Endothelial cell (in vitro differentiated cells): ENCODE data around the gene AKAP13. TPM values are rescaled to one million over a fixed set of nuclear protein-coding genes. Genes with fewer than 3 reads are reported as not detected.

Source experiments
- DNase-seq: peaks from one replicate; pipeline ENCODE4 v3.0.0; 2021; ENCODE audit warnings: low spot score
- H3K27ac Mint-ChIP-seq: one replicate; pipeline ENCODE4 v1.8.0; 2021; ENCODE audit warnings: mixed read lengths, inconsistent platforms; ENCODE audit not compliant: unreplicated experiment
- H3K27me3 Mint-ChIP-seq: one replicate; pipeline ENCODE4 v1.8.0; 2021; ENCODE audit warnings: mild to moderate bottlenecking, moderate library complexity, mixed read lengths, inconsistent platforms; ENCODE audit not compliant: unreplicated experiment
- H3K36me3 Mint-ChIP-seq: one replicate; pipeline ENCODE4 v1.8.0; 2021; ENCODE audit warnings: mild to moderate bottlenecking, low read depth, mixed read lengths, inconsistent platforms; ENCODE audit not compliant: unreplicated experiment
- H3K4me1 Mint-ChIP-seq: one replicate; pipeline ENCODE4 v1.8.0; 2021; ENCODE audit warnings: mild to moderate bottlenecking, mixed read lengths, inconsistent platforms; ENCODE audit not compliant: unreplicated experiment
- H3K4me3 Mint-ChIP-seq: one replicate; pipeline ENCODE4 v1.8.0; 2021; ENCODE audit warnings: mild to moderate bottlenecking, mixed read lengths, inconsistent platforms; ENCODE audit not compliant: unreplicated experiment
- H3K9me3 Mint-ChIP-seq: one replicate; pipeline ENCODE4 v1.8.0; 2021; ENCODE audit warnings: mixed read lengths, inconsistent platforms; ENCODE audit not compliant: unreplicated experiment
- total RNA-seq: library from RNA; stranded (reverse); fragmentation: NEBNext Ultra II Directional; extraction: Animal tissue kit (Norgen Biotek cat#: 25700); gene quantifications from one replicate; pipeline ENCODE4 v1.2.1, GENCODE V29; 2021; ENCODE audit not compliant: unreplicated experiment
- TF ChIP-seq, protein P1 (sequence below): fragments of 200-600 bp; sonication (generic); IDR thresholded peaks from one replicate; pipeline ENCODE4 v1.5.0; 2021; ENCODE audit warnings: antibody characterized with exemption; ENCODE audit not compliant: unreplicated experiment

The AKAP13 gene
- total RNA-seq, 1 donor from 2014 or later = 249 TPM

DNA sequence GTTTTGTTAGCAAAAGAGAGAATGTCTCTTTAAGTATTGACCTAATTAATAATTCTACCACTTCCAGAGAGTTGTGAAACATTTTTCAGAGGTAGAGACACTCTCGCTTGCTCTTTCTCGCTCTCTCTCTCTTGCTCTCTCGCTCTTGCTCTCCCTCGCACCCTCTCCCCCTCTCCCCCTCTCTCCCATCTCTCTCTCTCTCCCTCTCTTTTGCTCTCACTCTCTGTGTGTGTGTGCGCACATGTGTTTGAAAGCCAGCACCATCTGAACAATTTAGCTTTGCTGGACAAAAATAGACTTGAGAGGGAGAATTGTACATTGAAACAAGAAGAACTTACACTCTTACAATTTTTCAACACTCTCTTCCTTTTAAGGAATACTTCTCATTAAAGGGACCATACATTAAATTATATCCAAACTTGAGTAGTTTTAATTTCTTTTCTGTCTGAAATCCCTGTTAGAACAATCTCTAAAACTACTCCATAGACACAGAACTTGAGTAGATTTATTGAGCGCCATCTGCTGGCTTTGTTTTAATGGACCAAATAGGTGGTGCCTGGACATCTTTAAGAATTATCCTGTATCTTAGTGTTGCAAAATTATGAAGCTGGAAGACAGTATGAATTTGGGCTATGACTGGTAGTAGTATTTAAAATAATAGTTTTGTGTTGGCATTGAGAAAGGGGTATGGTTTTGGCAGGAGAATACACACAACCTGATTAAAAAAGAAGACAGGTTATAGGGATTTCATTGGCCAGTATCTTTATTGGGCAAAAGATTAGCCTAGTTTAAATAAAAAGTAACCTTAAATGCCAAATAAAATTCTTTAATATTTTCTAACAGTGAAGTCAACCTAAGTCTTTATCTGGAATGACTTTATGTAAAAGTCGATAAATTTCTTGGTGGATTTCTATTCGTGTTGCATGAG is 124.6 kb downstream of the AKAP13 start:
- Mint-ChIP-seq H3K36me3 (no peaks in the 10 kb centered on the region), H3K4me1 (peaks cover 43% of the 10 kb centered on the region), H3K4me3 (no peak overlapping the region), H3K9me3 (no peaks in the 10 kb centered on the region), H3K27ac (no peak overlapping the region), H3K27me3 (no peaks in the 10 kb centered on the region)
- peak; percentile 50 for DNase-seq
- TF ChIP-seq, protein P1, sequence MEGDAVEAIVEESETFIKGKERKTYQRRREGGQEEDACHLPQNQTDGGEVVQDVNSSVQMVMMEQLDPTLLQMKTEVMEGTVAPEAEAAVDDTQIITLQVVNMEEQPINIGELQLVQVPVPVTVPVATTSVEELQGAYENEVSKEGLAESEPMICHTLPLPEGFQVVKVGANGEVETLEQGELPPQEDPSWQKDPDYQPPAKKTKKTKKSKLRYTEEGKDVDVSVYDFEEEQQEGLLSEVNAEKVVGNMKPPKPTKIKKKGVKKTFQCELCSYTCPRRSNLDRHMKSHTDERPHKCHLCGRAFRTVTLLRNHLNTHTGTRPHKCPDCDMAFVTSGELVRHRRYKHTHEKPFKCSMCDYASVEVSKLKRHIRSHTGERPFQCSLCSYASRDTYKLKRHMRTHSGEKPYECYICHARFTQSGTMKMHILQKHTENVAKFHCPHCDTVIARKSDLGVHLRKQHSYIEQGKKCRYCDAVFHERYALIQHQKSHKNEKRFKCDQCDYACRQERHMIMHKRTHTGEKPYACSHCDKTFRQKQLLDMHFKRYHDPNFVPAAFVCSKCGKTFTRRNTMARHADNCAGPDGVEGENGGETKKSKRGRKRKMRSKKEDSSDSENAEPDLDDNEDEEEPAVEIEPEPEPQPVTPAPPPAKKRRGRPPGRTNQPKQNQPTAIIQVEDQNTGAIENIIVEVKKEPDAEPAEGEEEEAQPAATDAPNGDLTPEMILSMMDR = peak; percentile 48

DNA sequence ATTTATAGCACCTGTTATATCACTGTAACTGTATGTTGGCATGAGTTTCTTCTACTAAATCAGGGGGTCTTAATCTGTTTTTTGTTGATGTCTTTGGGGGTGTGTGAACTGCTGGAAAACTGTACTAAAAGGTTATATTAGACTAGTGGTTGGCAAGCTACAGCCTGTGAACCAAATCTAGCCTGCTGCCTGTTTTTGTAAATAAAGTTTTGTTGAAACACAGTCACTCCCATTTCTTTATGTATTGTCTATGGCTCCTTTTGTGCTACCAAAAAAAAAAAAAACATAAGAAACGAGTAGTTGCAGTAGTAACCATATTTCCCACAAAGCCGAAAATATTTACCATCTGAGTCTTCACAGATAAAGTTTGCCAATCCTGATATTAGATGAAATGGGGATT is 126.7 kb downstream of the AKAP13 start:
- H3K36me3 Mint-ChIP-seq = peaks cover under 1% of the 10 kb centered on the region
- TF ChIP-seq, protein P1 = no peak
- no peak overlapping the region for H3K4me3 Mint-ChIP-seq
- no peaks in the 10 kb centered on the region for H3K9me3 Mint-ChIP-seq
- no peak for DNase-seq
- peak overlapping the region; percentile 30 for H3K27ac Mint-ChIP-seq
- H3K27me3 Mint-ChIP-seq = peaks cover under 1% of the 10 kb centered on the region
- H3K4me1 Mint-ChIP-seq = peaks cover 26% of the 10 kb centered on the region

DNA sequence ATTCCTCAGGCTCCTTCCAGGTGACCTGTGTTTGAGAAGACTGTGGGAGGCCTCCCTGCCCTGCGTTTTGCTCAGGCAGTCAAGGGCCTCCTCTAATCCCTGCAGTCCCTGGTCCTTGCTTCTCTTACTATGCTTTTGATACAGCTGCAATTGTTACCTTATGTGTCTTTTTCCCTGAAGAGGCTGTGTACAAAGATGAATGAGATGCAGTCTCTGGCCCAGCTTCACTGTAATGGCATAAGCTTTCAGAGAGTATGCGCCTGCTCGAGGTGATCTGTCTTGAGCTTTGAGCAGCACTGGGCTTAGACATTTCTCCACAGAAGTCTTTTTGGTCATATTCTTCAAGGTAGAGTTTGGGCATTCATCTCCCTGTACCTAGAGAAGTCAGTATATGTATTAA is 129.6 kb downstream of the AKAP13 start:
- Mint-ChIP-seq H3K4me3 (no peak overlapping the region), H3K4me1 (peaks cover 12% of the 10 kb centered on the region), H3K27ac (no peak overlapping the region), H3K27me3 (peaks cover 3% of the 10 kb centered on the region), H3K36me3 (peaks cover 6% of the 10 kb centered on the region), H3K9me3 (no peaks in the 10 kb centered on the region)
- TF ChIP-seq, protein P1 = no peak
- no peak for DNase-seq

DNA sequence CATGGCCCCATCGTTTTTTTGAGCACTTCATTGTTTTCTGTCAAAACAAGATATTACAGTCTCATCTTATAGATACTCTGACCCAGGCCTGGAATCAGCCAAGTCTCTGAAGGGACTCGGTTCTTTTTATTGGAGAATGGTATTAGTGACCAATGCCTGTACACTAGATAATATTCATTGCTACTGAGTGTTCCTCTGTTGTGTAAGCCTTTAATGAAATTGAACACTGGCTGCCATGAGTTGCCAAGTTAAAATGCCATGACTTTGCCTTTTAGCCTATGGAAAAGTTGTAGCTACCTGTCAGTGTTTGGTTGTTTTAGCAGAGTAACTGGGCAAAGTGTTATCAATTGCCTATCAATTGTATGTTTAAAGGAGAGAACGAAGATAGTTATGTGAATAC is 134.0 kb downstream of the AKAP13 start:
- Mint-ChIP-seq H3K4me3 (no peak overlapping the region), H3K9me3 (no peaks in the 10 kb centered on the region), H3K27me3 (peaks cover 3% of the 10 kb centered on the region), H3K36me3 (peaks cover 6% of the 10 kb centered on the region), H3K27ac (no peak overlapping the region), H3K4me1 (peaks cover 17% of the 10 kb centered on the region)
- no peak for DNase-seq
- TF ChIP-seq, protein P1 = no peak

DNA sequence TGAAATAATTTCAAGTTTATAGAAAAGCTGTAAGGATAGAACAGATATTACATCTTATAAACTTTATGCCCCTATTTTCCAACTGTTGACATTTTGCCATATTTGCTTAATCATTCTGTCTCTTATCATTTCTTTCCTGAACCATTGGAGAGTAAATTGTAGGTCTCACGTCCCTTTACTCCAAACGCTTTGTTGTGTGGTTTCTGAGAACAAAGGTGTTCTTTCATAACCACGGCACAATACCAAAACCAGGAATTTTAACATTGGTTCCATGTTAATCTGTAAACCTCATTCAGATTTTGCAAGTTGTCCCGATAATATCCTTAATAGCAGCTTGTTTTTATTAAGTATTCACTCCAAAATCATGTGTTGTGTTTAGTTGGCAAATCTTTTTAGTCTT is 134.8 kb downstream of the AKAP13 start:
- H3K4me1 Mint-ChIP-seq = peaks cover 15% of the 10 kb centered on the region
- no peaks in the 10 kb centered on the region for H3K9me3 Mint-ChIP-seq
- no peak for DNase-seq
- peaks cover 6% of the 10 kb centered on the region for H3K36me3 Mint-ChIP-seq
- H3K27me3 Mint-ChIP-seq = peaks cover 3% of the 10 kb centered on the region
- H3K4me3 Mint-ChIP-seq = no peak overlapping the region
- TF ChIP-seq, protein P1 = no peak
- H3K27ac Mint-ChIP-seq = peak overlapping the region; percentile 76
